Embryonic facial prominence (tissue), 1 donor: Measurements from ENCODE around the gene TNFAIP8L2.

Experiments
- DNase-seq: peaks from one replicate; pipeline ENCODE4 v3.0.0-alpha.2; 2016; ENCODE audit errors: extremely low spot score

Gene TNFAIP8L2

DNA sequence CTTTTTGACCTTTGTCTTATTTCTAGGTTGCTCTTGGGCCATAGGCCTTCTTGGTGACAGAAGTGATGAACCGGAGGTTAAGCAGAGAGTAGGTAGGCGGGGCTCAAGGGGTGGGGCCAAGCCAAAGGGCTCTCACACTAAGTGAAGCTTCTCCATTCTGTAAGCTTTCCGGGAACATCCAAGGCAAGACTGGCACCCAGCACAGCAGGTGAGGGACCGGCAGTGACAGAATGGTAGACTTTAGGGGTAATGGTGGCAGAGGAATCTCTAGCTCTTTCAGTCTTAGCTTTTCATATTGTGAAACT lies at the start of gene TNFAIP8L2:
TSS of gene TNFAIP8L2 (plus strand) at position 135 of the 305 bp plus-strand sequence. CDS start 2,049 bp downstream, outside the sequence.
- no peak for DNase-seq

DNA sequence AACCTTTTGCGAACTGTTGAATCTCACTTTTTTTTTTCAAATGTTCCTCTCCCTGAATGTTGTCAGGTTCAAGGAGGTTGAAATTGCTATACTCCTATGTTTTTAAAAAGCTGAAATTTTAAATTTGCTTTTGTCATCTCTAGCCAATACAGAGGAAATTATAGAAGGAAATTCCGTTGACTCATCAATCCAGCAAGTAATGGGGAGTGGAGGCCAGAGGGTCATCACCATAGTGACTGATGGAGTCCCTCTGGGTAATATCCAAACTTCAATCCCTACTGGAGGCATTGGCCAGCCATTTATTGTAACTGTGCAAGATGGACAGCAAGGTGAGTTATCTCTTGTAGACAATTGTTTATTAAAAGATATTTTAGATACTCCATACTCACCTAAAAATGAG lies 49.6 kb upstream of the TNFAIP8L2 start:
- DNase-seq, result no peak

DNA sequence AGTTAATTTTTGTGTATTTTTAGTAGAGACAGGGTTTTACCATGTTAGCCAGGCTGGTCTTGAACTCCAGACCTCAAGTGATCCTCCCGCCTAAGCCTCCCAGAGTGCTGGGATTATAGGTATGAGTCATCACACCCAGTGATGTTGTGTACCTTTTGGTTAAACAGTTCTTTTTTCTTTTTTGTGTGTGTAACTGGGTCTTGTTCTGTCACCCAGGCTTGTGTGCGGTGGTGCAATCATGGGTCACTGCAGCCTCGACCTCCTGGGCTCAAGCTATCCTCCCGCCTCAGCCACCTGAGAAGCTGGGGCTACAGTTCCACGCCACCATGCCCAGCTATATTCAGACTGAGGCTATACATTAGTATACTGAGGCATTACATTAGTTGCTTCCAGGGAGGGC lies 48.1 kb upstream of the TNFAIP8L2 start:
- DNase-seq, result no peak

DNA sequence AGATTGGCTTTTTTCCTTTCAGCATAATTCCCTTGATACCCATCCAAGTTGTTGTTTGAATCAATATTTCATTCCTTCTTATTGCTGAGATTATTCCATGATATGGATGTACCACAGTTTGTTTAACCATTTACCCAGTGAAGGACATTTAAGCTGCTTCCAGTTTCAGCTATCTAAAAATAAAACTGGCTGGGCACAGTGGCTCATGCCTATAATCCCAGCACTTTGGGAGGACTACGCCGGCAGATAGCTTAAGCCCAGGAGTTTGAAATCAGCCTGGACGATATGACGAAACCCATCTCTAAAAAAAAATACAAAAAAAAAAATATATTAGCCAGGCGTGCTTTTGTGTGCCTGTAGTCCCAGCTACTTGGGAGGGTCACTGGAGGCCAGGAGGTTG lies 42.6 kb upstream of the TNFAIP8L2 start:
- no peak for DNase-seq

DNA sequence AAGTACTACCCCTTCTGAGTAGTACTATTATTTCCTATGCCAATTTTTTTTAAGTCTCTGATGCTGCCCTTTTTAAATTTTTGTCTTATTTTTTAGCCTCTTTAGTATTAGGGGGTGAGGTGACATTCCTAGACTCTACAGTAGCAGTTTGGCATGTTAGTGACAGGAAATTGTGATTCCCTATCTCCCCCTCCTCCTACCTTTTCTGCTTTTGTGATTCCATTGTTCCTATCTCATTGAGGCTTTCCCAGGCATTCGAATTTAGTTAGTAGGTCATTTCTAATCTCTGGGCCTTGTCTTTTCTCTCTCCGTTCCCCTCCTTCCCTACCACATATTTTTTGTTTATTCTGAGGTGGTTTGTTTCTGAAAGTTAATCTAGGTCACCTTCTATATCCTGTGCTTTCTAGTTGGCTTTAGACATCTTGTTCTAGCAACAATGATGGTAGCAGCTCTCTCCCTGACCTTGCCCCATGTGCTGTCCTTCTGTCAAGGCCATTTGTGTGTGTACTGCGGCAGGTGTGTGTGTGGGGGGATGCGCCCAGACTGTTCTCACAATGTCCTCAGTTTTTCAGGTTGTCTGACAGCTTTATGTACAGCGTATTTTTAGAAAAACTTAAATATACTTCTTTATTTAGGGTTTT lies 31.6 kb upstream of the TNFAIP8L2 start:
- DNase-seq, result no peak

DNA sequence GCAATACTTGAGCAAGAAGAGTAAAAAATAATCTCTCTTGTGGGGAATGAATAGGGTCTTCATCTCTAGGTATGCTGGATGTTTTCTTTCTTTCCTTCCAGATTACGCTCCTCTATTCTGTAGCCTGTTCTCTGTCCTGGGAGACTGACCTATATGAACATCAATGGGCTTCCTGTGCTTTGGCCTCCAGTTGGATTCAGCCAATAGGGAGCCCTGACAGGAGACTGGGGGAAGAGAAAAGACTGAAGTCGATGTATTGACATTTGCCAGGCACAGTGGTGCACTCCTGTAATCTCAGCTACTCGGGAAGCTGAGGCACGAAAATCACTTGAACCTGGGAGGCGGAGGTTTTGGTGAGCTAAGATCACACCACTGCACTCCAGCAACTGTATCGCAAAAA lies 27.6 kb upstream of the TNFAIP8L2 start:
- no peak for DNase-seq

- peak; percentile 90 for DNase-seq
Measured at GRCh38 chr1:151130987-151131586, 25.4 kb upstream of the TNFAIP8L2 start.

DNA sequence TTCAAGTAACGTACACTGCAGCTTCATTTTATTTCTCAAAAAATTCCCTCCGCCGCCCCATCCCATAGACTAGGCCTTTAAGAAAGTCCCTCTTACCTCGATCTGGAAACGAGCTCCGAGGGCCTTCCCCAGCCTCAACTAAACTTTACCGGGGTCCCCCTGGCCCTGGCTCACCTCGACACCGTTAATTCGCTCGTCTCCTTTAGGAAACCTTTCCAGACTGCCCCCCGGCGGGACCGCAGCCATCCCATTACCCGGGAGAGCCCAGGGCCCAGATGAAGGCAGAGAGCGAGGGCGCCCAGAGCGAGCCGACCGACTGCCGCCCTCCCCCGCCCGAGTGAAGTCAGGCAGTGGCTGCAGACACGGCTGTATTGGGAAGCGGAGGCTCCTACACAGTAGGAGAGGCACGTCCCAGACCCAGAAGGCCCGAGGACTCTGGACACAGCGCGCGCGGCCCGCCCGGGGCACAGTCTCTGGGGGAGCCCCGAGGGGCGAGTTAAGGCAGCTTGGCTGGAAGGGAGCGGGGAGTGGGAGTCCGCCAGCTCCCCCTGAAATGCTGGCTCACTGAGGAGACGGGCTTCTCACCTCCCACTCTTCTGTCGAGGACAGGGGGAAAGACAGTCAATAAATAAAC lies 24.6 kb upstream of the TNFAIP8L2 start:
- DNase-seq, result no peak

DNA sequence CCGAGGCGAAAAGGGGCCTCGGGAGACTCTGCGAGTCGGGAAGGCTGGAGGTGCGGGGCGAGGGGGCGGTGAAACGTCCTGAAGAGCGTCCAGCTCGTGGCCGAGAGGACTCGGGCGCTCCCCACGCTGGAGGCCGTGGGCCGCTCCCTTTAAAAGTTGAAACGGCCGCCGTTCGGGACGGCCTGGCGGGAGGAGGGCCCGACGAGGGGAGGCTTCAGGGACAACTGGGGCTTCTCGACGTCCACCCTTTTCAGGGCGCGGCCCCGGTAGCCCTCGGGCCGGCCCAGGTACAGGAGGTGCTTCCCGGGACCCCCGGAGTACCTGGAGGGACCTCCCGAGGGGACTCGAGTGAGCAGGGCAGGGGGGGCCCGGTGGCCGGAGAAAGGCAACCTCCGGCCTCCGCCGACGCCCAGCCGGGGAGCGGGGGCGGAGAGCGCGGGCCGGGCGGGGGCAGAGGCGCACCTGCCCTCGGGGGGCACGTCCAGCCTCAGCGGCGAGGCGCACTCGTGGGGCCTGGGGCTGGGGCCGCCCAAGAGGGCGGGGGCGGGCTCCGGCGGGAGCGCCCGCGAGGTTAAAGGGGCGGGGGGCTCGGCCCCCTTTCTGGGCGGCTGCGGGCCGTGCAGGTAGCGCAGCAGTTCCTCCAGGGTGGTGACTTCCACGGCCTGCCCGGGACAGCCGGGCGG lies 24.0 kb upstream of the TNFAIP8L2 start:
- DNase-seq, result no peak

DNA sequence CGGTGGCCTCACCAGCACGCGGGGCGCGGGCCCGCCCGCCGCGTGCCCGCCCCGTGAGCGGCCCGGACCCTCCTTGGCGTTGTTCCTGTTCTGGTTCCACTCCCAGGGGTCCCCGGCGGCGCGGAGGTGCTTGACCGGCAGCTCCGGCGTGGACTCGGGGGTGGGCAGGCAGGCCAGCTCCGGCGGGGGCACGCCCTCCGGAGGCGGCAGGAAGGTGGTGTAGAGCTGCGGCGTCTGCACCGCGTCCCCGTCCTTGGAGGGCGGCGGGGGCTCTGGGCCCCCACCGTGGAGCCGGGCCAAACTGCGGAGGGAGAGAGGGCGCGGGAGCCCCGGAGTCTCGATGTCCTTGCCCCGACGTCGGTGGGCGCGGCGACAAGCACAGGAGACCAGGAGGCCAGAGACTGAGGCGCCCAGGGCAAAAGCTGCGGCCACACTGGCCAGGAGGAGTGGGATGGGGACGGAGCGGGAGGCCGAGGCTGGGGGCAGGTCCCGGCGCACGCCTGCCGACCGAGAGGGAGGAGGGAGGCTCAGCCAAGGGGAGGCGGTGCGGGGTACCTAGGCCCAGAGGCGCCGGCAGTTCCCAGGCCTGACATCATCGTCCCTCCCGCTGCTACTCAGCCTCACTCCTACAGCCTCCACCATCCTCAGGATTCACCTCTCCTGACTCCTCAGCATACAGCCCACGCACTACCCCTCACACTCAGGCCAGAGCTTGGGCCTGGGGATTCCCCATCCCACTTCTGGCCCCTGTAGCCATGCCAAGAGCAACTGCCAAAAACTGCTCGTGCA lies 23.2 kb upstream of the TNFAIP8L2 start:
- DNase-seq, result no peak

DNA sequence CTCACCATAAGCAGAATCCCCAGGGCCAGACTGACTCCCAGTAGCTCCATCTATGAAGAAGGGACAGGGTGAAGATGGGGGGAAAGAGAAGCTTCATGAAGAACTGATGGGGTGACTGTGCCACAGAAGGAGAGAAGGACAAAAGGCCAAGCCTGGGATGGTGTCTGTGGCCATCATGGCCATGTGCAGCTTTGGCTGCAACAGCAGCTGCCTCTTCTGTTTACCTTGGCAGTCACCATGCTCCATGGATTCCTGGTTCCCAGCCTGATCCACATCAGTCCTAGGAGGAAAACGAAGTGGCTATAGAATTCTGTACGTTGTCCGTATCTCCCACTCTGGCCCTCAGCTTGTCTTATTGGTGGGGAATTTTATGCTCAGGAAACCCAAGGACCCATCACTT lies 22.1 kb upstream of the TNFAIP8L2 start:
- DNase-seq, result no peak

DNA sequence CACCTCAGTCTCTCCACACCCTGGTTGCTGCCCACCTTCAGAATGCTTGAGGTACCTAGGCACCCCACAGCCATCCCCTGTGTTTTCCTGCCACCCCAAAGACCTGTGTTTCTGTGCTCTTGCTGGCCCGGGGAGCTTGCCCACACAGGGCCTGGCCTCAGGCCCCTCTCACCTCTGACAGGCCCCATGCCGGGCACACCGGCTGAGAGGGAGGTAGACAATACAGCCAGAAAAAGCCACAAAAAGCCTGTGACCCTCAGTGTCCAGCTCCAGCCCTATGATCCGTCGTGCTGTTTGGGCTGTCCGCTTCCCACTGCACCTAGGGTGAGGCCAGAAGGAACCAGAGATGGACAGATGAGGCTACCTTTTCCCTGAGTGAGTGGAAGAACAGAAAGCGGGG lies 21.5 kb upstream of the TNFAIP8L2 start:
- DNase-seq, result no peak

DNA sequence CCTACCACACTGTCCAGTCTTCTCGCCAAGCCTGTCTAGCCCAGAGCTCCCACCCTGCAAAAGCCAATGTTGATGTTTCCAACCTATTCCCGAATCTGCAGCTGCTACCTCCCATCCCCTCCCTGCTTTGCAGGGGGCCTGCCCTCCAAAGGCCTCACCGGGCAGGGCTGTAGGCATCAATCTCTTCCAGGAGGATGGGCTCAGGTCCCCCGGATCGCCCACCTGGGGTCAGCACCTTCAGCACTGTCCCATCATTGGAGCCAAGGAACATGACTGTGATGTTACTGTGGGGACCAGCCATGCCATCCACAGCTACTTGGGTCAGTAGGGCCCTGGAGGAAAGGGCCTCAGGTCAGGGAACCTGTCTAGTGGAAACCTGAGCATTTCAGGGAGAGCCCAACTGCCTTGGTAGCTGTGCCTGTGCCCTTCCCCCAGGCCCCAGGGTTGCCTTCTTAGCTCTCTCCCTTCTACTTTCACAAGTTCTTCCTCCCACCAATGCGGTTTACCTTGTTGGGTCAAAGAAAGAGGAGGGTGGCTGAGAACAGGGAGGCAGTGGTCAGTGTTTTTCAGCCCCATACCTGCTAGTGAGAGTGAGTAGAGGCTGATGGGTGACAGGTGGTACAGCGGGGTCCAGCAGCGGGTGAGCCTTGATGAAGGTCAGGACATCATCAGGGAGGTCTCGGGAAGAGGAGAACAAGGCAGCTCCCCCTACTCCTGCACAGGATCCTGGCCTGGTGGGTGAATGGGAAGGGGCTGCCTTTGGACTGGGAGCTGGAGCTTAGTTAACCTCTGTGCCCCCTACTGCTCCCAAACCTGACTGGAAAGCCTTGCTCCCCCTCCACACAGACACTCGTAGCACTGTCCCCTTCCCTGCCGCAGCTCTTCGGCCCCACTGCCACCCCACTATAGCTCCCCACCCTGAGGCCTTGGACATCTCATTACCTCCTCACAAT lies 20.7 kb upstream of the TNFAIP8L2 start:
- DNase-seq, result no peak

- DNase-seq, result no peak
Measured at GRCh38 chr1:151137789-151138188, 18.7 kb upstream of the TNFAIP8L2 start.

- no peak for DNase-seq
Measured at GRCh38 chr1:151142411-151143056, 13.9 kb upstream of the TNFAIP8L2 start.

- no peak for DNase-seq
Measured at GRCh38 chr1:151143057-151143435, 13.4 kb upstream of the TNFAIP8L2 start.

DNA sequence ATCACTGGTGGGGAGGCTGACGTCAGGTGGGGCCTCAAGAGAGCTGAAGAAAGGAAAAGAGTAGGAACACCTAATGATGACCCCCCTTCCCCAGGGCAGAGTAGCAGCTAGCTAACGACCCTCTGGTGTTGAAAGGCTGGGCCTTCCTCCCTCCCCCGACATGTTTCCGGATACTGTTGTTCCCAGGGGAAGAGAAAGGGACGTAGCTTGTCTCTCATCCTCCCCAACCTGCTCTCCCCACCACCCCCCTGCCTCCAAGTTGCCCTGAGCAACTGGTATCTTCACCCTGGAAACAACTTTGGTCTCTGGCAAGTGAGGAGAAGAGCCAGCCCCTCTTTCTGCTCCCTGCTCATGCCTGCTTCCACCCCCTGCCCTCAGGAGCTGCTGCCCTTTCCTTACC lies 12.5 kb upstream of the TNFAIP8L2 start:
- no peak for DNase-seq

DNA sequence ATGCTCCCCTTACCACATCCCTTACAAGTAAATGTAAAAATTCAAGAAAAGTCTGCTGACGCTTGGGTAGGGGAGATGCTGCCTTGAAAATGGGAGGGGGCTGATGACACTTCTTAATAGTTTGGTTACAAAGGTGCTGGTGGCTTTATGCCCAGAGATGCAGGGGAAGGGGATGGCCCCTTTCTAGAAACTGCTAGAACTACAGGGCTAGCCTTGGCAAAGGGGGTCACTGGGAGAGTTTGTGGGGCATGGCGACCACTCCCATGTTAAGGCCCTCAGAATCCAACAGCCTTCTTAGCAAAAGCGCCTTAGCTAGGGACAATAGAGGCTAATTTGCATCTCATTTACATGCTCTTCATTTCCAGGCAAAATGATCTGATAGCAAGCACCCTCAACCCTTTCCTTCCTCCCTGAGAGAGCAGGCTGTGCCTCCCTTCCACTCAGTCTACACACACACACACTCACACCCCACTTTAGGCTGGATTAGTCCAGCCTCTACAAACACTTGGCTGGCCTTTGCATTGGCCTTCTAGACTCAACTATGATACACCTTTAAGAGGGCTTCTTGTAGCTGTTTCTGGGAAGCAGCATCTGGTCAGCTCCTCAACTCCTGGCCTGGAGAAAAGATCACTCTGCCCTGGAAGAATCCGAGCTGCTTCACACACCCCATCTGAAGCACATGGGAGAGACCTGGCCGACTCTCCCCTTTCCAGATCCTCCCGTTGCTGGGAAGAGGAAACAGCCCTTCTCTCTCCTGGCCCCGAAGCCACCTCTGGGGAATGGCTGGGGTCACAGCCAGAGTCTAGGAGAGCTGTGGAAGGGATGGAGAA lies 11.8 kb upstream of the TNFAIP8L2 start:
- no peak for DNase-seq

- DNase-seq, result no peak
Measured at GRCh38 chr1:151145304-151146071, 11.0 kb upstream of the TNFAIP8L2 start.
